PC-3 (cell line): Measurements from ENCODE around the gene DNAJC22.

Experiments used
- EZH2phosphoT487 ChIP-seq: fragments of 300-600 bp; sonication (generic); IDR thresholded peaks from 2 replicates; pipeline ENCODE4 v1.6.1; 2018; ENCODE audit warnings: mild to moderate bottlenecking, antibody characterized with exemption, low read length, borderline replicate concordance
- TF ChIP-seq, protein P1 (sequence below): fragments of 300-600 bp; sonication (generic); conservative IDR thresholded peaks from 2 replicates; pipeline ENCODE4 v1.5.1; 2017; ENCODE audit warnings: antibody characterized with exemption, low read depth, mild to moderate bottlenecking, low read length

DNA sequence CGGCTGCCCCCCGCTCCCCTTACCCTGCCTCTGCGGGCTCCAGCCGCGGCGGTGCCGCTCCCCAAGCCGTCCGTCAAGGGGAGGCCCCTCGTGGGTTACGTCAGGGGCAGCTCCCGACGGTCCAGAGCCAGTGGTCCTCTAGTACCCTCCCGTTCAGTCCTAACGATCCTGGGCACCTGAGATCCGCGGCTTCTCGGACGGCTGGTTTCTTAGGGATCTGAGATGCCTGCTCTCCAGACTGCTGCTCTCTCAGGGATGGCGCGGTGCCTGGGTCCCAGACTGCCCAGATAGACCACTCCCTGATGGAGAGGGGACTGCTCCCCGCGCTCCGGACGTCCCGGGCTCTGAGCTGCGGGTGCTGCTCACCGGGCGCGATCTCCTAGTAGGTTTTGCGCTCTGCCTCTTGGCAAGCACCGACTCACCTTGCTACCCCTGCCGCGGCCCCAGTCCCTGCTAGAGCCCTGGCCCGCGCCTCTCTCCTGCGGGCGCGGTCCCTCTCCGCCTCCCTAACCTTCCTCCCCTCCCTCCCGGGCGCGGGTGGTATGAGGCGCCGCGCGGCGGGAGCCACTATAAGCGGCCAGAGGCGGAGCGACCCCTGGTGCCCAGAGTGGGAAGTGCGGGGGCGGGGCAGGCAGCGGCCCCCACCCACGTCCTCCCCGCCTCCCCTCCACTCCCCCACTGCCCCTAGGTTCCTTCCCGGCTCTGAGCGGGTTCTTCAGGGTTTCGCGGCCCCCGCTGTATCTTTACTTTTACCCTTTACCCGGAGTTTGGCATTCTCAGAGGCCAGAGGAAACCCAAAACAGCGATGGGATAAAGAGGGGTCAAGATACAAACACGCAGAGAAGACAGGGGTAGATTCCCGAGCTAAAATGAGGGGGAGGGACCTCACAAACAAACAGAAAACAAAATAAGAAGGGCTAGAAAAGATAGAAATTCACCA is 9.8 kb upstream of the DNAJC22 start, which contains the start of gene C1QL4:
- TF ChIP-seq, protein P1, sequence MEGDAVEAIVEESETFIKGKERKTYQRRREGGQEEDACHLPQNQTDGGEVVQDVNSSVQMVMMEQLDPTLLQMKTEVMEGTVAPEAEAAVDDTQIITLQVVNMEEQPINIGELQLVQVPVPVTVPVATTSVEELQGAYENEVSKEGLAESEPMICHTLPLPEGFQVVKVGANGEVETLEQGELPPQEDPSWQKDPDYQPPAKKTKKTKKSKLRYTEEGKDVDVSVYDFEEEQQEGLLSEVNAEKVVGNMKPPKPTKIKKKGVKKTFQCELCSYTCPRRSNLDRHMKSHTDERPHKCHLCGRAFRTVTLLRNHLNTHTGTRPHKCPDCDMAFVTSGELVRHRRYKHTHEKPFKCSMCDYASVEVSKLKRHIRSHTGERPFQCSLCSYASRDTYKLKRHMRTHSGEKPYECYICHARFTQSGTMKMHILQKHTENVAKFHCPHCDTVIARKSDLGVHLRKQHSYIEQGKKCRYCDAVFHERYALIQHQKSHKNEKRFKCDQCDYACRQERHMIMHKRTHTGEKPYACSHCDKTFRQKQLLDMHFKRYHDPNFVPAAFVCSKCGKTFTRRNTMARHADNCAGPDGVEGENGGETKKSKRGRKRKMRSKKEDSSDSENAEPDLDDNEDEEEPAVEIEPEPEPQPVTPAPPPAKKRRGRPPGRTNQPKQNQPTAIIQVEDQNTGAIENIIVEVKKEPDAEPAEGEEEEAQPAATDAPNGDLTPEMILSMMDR = peak; percentile 92
- TF ChIP-seq EZH2phosphoT487 = no peak
